Measurements from ENCODE around the gene HELZ2. TPM values are rescaled to one million over a fixed set of nuclear protein-coding genes. Genes with fewer than 3 reads are reported as not detected.

The HELZ2 gene
- total and polyA plus RNA-seq, 9 donors, result 1.8 to 19.6 (median 13.0) TPM

DNA sequence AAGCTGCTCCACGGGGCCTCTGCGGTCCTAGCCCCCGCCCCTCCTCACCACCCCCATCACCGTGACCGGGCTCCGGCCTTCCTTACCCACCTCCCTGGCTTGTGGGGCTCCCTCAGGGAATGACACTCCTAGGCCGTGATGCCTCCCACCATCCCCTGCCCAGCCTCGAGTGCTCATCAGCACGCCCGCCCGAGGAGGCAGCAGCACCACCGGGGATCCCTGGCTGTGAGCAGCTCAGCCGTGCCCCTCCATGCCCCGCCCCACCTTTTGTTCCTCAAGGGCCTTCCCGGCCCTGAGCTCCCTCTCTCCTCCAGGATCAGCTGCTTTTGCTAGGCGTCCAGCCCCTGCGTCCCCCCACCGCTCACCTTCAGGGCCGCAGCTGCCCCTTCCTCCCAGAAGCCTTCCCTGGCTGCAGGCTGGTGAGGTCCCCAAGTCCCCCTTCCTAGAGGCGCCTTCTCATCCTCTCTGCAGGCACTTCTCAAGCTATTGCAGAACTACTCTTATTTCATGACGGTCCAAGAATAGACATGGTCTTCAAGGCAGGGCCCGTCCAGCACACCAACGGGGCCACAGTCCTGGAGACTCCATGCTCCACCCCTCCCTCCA lies 17.1 kb downstream of the HELZ2 start:
- intact Hi-C loops (cut with DNase I), result loop anchor here in 1 of 4 donors (10.0 kb wide), 1 partner anchor 328 kb away; no protein-coding TSS in a partner anchor
- H3K27me3 ChIP-seq, result no peaks in the 10 kb centered on the region
- no peak for TF ChIP-seq POLR2A (IDR thresholded peaks at IDR 0.05)
- TF ChIP-seq EP300 (IDR thresholded peaks at IDR 0.05), result no peak
- TF ChIP-seq, protein P1, sequence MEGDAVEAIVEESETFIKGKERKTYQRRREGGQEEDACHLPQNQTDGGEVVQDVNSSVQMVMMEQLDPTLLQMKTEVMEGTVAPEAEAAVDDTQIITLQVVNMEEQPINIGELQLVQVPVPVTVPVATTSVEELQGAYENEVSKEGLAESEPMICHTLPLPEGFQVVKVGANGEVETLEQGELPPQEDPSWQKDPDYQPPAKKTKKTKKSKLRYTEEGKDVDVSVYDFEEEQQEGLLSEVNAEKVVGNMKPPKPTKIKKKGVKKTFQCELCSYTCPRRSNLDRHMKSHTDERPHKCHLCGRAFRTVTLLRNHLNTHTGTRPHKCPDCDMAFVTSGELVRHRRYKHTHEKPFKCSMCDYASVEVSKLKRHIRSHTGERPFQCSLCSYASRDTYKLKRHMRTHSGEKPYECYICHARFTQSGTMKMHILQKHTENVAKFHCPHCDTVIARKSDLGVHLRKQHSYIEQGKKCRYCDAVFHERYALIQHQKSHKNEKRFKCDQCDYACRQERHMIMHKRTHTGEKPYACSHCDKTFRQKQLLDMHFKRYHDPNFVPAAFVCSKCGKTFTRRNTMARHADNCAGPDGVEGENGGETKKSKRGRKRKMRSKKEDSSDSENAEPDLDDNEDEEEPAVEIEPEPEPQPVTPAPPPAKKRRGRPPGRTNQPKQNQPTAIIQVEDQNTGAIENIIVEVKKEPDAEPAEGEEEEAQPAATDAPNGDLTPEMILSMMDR (IDR thresholded peaks at IDR 0.05), result no peak

DNA sequence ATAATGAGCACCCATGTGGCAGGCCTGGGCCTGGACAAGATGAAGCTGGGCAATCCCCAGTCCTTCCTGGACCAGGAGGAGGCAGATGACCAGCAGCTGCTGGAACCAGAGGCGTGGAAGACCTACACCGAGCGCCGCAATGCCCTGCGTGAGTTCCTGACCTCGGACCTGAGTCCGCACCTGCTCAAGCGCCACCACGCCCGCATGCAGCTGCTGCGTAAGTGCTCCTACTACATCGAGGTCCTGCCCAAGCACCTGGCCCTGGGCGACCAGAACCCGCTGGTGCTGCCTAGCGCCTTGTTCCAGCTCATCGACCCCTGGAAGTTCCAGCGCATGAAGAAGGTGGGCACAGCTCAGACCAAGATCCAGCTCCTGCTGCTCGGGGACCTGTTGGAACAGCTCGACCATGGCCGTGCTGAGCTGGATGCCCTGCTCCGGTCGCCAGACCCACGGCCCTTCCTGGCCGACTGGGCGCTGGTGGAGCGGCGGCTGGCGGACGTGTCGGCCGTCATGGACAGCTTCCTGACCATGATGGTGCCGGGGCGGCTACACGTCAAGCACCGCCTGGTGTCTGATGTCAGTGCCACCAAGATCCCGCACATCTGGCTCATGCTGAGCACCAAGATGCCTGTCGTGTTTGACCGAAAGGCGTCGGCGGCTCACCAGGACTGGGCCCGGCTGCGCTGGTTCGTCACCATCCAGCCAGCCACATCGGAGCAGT lies 18.2 kb downstream of the HELZ2 start:
- Histone ChIP-seq H3K27ac (no peak overlapping the region), H3K27me3 (no peaks in the 10 kb centered on the region), H3K4me3 (no peak overlapping the region), H3K4me1 (ENCODE audit: insufficient read depth) (peaks cover 1% of the 10 kb centered on the region), H3K9me3 (no peaks in the 10 kb centered on the region), H3K36me3 (no peaks in the 10 kb centered on the region)
- no peak for DNase-seq
- 89 to 93% (median 91%) methylated on average over 33 to 45 of the region's 45 CpGs for WGBS, 3 donors
- TF ChIP-seq POLR2A (IDR thresholded peaks at IDR 0.05) (no peak), EP300 (IDR thresholded peaks at IDR 0.05) (no peak)
- TF ChIP-seq, protein P1 (IDR thresholded peaks at IDR 0.05), result no peak
- intact Hi-C loops (cut with DNase I), result loop anchor here in 1 of 4 donors (10.0 kb wide), 1 partner anchor 329 kb away; no protein-coding TSS in a partner anchor

More for the DNA sequence above, 17.1 kb downstream of the HELZ2 start:
- no peak for DNase-seq
- H3K9me3 ChIP-seq, result no peaks in the 10 kb centered on the region
- WGBS, 3 donors, result 71 to 77% (median 72%) methylated on average over 23 of the region's 23 CpGs
- H3K4me1 ChIP-seq (ENCODE audit: insufficient read depth), result peaks cover 1% of the 10 kb centered on the region
- H3K4me3 ChIP-seq, result no peak overlapping the region
- H3K36me3 ChIP-seq, result no peaks in the 10 kb centered on the region
- H3K27ac ChIP-seq, result no peak overlapping the region

- no peak for DNase-seq
- no peaks in the 10 kb centered on the region for H3K27me3 ChIP-seq
- no peaks in the 10 kb centered on the region for H3K9me3 ChIP-seq
- H3K4me3 ChIP-seq, result peak overlapping the region; percentile 39
- no peaks in the 10 kb centered on the region for H3K36me3 ChIP-seq
- H3K27ac ChIP-seq, result no peak overlapping the region
- intact Hi-C loops (cut with DNase I), result loop anchor here in 1 of 4 donors (10.0 kb wide), 1 partner anchor 330 kb away; no protein-coding TSS in a partner anchor
- peaks cover 1% of the 10 kb centered on the region for H3K4me1 ChIP-seq (ENCODE audit: insufficient read depth)
- 72 to 77% (median 76%) methylated on average over 38 of the region's 38 CpGs for WGBS, 3 donors
- TF ChIP-seq POLR2A (IDR thresholded peaks at IDR 0.05) (no peak), EP300 (IDR thresholded peaks at IDR 0.05) (no peak)
- TF ChIP-seq, protein P1 (IDR thresholded peaks at IDR 0.05), result no peak
These were observed 19.4 kb downstream of the HELZ2 start for GRCh38 chr20:63554361-63555278.

DNA sequence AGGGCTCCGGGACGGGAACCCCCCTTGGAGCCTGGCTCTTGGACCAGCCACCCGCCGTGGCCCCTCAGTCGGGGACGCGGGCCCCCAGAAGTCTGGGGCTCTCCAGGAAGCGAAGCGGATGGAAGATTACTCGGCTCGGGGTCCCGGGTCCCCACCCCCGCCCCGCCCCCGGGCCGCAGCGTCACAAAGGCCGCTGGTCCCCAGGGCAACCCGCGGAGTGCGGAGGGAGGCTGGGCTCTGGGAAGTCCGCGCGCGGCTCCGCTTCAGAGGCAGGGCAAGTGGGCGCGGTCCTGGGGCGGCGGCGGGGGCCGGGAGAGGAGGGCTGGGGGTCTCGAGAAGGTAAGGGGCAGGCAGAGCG lies 20.1 kb downstream of the HELZ2 start, which contains the start of gene FNDC11:
Gene FNDC11, plus strand, starts transcription at position 227 of the 358 bp plus-strand sequence. CDS start 1,505 bp downstream, outside the sequence.
- WGBS, 3 donors, result 1 to 4% (median 2%) methylated on average over 21 to 34 of the region's 34 CpGs
- Histone ChIP-seq H3K4me1 (ENCODE audit: insufficient read depth) (peaks cover 1% of the 10 kb centered on the region), H3K9me3 (no peaks in the 10 kb centered on the region), H3K36me3 (no peaks in the 10 kb centered on the region), H3K27ac (no peak within 1 kb of the TSS), H3K27me3 (no peaks in the 10 kb centered on the region), H3K4me3 (peak within 1 kb of the TSS; percentile 39)
- no peak for TF ChIP-seq EP300 (IDR thresholded peaks at IDR 0.05)
- no peak for TF ChIP-seq POLR2A (IDR thresholded peaks at IDR 0.05)
- intact Hi-C loops (cut with DNase I), result loop anchor here in 1 of 4 donors (10.0 kb wide), 1 partner anchor 331 kb away; no protein-coding TSS in a partner anchor
- no peak for DNase-seq
